Activated T-helper 17 cell treated with anti-CD3 and anti-CD28 coated beads, Interleukin-2, amount 50 U/mL, for 72 hours (primary cell): ENCODE results near the gene LGALSL. TPM values are rescaled to one million over a fixed set of nuclear protein-coding genes. Genes with fewer than 3 reads are reported as not detected.

Experiments used
- ATAC-seq: fragments of 150-1000 bp; cut with Tn5 transposase; replicated peaks from 2 replicates; pipeline ENCODE4 v1.10.0; 2021; ENCODE audit warnings: mild to moderate bottlenecking, moderate library complexity
- H3K27ac Mint-ChIP-seq: one replicate; pipeline ENCODE4 v1.8.0; 2022; ENCODE audit warnings: mixed read lengths
- H3K27me3 Mint-ChIP-seq: one replicate; pipeline ENCODE4 v1.8.0; 2022; ENCODE audit warnings: mixed read lengths
- H3K36me3 Mint-ChIP-seq: one replicate; pipeline ENCODE4 v1.8.0; 2022; ENCODE audit warnings: low read depth, mild to moderate bottlenecking, mixed read lengths
- H3K4me1 Mint-ChIP-seq: one replicate; pipeline ENCODE4 v1.8.0; 2022; ENCODE audit warnings: mixed read lengths
- H3K4me3 Mint-ChIP-seq: one replicate; pipeline ENCODE4 v1.8.0; 2022; ENCODE audit warnings: mild to moderate bottlenecking, mixed read lengths
- H3K9me3 Mint-ChIP-seq: one replicate; pipeline ENCODE4 v1.8.0; 2022; ENCODE audit warnings: mixed read lengths
- total RNA-seq, 2 donors: library from RNA; stranded (reverse); gene quantifications; one replicate each; pipeline ENCODE4 v1.2.3, GENCODE V29; 2022

The LGALSL gene
- total RNA-seq, result 1 to 10 TPM; 1.4 to 2.2 TPM

DNA sequence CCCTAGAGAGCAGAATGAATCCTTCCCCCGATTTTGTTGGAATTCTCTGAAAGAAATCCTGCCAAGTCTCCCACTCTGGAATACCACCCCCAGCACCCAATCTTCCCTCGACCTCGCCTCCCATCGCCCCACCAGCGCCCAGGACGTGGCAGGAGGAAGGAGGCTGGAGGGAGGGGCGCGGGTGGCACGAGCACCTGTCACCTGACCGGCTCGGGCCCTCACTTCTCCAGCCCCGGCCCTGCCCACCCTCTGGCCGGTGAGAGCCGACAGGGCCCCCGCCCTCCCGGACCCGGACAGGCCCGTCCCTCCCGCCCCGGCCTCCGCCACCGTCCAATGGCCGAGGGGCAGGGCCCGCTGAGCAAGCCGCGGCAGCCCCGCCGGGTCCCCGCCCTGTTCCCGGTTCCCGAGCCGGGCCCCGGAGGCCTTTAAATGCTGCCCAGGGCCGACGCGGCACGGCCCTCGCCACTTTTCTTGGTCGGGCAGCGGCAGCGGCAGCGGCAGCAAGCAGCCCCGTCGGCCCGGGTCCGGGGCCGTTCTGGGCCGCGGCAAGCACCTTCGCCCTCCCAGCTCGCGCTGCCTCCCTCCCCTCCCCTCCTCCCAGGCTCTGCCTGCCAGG is at the start of gene LGALSL:
LGALSL (plus strand) TSS at position 393 of the 616 bp plus-strand sequence. CDS start 384 bp downstream, outside the sequence.
- H3K36me3 Mint-ChIP-seq, result no peaks in the 10 kb centered on the region
- H3K27me3 Mint-ChIP-seq, result peaks cover 6% of the 10 kb centered on the region
- no peaks in the 10 kb centered on the region for H3K9me3 Mint-ChIP-seq
- peak; percentile 68 for ATAC-seq
- H3K4me1 Mint-ChIP-seq, result no peaks in the 10 kb centered on the region
- H3K27ac Mint-ChIP-seq, result no peak within 1 kb of the TSS
- H3K4me3 Mint-ChIP-seq, result peak within 1 kb of the TSS; percentile 71

DNA sequence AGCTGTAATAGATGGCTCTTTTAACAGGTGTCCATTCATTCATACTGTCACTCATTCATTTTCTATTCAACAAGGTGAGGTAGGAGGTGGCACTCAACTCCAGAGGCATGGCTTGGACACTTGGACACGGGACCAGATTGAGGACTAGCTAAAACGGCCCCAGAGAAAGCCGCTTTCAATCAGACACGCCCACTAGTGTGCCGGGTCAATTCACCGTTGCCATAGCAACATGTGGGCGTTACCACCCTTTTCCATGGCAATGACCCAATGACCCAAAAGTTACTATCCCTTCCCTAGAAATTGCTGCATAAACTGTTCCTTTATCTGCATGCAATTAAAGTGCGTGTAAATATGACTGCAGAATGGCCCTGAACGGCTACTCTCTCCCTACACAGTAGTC is 49.2 kb upstream of the LGALSL start:
- Mint-ChIP-seq H3K4me3 (no peak overlapping the region), H3K9me3 (no peaks in the 10 kb centered on the region), H3K36me3 (no peaks in the 10 kb centered on the region), H3K27ac (no peak overlapping the region), H3K27me3 (no peaks in the 10 kb centered on the region), H3K4me1 (no peaks in the 10 kb centered on the region)
- ATAC-seq, result no peak

DNA sequence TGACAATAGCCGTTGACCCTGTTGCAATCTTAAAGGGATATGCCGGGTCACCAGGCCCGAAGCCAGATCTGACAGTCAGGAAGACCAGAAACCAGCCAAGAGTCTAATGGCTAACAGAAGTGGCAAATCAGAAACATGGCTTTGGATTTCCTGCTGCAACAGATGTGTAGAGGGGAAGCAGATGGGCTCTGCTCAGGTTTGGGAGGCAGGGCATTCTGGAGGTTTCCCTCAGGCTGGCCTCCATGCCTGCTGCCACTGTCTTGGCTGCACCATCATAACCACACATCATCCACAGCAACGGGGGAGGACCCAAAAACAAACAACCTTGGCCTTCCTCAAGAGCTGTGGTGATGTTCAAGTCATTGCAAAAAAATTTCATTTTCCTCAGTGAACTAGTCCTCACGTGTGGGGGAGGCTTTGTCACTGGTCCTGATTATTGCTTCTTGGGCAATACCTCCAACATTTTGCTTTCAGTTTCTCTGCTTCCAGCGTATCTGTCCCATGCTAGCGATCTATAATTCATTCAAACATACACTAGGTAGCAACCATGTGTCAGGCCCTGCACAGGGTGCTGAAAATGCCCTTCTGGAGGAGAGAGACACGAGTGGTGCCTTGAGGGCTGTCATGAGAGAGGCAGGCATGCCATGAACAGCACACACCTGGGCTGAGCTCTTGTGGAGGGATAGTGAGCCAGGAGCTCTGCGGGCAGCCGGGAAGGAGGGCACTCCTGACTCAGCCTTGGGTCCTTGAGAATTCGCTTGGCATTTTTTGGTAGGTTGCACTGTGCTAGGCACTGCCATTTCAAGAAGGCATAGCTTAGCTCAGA is 48.2 kb upstream of the LGALSL start:
- no peaks in the 10 kb centered on the region for H3K4me1 Mint-ChIP-seq
- H3K4me3 Mint-ChIP-seq, result no peak overlapping the region
- H3K9me3 Mint-ChIP-seq, result no peaks in the 10 kb centered on the region
- no peaks in the 10 kb centered on the region for H3K36me3 Mint-ChIP-seq
- ATAC-seq, result no peak
- no peaks in the 10 kb centered on the region for H3K27me3 Mint-ChIP-seq
- no peak overlapping the region for H3K27ac Mint-ChIP-seq

DNA sequence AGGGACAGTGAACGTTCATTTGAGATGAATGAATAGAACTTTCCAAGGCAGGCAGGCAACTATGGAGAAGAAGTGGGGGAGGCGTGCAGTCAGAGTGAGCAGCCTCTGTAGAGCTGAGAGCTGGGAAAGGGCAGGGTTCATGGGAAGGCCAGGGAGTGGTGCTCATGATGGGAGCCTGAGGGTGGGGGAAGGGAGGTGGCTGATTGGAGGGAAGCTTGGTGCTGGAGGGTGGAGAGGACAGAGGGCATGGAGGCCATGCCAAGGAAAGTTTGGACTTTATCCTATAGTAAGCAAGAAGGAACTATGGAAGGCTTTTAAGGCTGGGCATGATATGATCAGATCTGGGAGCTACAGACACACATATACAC is 47.6 kb upstream of the LGALSL start:
- no peaks in the 10 kb centered on the region for H3K4me1 Mint-ChIP-seq
- H3K9me3 Mint-ChIP-seq, result no peaks in the 10 kb centered on the region
- H3K27me3 Mint-ChIP-seq, result no peaks in the 10 kb centered on the region
- no peak overlapping the region for H3K4me3 Mint-ChIP-seq
- no peaks in the 10 kb centered on the region for H3K36me3 Mint-ChIP-seq
- H3K27ac Mint-ChIP-seq, result no peak overlapping the region
- no peak for ATAC-seq

DNA sequence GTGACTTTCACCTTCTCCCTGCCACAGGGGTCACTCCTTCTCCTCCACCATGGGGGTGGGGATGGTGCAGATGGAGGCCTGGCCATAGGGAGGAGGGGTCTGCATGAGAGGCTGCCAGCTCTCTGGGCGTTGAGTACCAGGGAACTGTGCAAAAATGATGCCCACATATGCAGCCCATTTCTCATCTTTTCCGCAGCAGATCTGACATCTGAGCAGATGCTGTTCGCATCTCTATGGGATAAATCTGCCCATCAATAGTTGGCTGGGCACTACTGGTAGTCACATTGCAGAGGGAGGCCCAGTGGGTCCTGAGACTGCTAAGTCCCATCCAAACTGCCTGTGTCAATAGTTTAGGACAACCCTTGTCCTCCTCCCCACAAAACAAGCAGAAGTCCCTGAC is 45.9 kb upstream of the LGALSL start:
- no peak for ATAC-seq
- Mint-ChIP-seq H3K27ac (no peak overlapping the region), H3K4me3 (no peak overlapping the region), H3K9me3 (no peaks in the 10 kb centered on the region), H3K4me1 (no peaks in the 10 kb centered on the region), H3K36me3 (no peaks in the 10 kb centered on the region), H3K27me3 (no peaks in the 10 kb centered on the region)

DNA sequence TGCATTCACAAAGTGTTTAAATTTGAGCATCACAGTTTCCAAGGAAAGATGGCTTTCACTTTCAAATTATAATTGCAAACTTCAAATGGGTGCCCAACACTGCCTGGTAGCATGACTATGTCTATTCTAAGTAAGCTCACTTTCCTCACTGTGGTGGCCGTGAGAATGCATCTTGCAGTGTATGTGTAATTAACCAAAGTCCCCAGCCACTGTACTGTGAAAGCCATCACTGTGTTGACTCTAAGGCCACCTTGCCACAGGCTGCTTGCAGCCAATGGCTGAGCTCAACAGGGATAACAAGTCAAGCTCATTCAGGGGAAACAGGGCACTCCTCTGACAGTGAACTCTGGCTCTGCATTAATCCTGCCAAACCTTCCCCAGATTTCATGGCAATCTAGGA is 43.3 kb upstream of the LGALSL start:
- no peak overlapping the region for H3K27ac Mint-ChIP-seq
- H3K27me3 Mint-ChIP-seq, result no peaks in the 10 kb centered on the region
- H3K36me3 Mint-ChIP-seq, result no peaks in the 10 kb centered on the region
- no peak for ATAC-seq
- H3K4me3 Mint-ChIP-seq, result no peak overlapping the region
- H3K9me3 Mint-ChIP-seq, result no peaks in the 10 kb centered on the region
- no peaks in the 10 kb centered on the region for H3K4me1 Mint-ChIP-seq

DNA sequence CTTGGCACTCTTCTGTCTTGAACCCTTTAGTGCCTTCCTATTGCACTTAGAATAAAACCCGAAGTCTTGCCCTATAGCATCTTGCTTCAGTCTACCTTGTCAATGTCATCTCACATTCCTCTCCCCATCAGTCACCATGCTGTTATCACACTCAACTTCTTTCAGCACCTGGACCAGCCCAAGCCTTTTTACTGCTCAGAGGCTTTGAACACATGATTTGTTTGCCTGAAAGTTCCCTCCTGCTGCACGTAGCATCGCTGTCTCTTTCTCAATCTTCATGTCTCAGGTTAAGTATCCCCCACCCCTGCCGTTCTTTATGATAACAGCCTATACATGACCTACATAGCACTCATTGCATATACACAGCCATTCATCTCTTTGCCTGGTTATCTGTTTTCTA is 41.3 kb upstream of the LGALSL start:
- Mint-ChIP-seq H3K9me3 (no peaks in the 10 kb centered on the region), H3K36me3 (no peaks in the 10 kb centered on the region), H3K4me1 (no peaks in the 10 kb centered on the region), H3K27me3 (peaks cover 1% of the 10 kb centered on the region), H3K27ac (no peak overlapping the region), H3K4me3 (no peak overlapping the region)
- ATAC-seq, result no peak

DNA sequence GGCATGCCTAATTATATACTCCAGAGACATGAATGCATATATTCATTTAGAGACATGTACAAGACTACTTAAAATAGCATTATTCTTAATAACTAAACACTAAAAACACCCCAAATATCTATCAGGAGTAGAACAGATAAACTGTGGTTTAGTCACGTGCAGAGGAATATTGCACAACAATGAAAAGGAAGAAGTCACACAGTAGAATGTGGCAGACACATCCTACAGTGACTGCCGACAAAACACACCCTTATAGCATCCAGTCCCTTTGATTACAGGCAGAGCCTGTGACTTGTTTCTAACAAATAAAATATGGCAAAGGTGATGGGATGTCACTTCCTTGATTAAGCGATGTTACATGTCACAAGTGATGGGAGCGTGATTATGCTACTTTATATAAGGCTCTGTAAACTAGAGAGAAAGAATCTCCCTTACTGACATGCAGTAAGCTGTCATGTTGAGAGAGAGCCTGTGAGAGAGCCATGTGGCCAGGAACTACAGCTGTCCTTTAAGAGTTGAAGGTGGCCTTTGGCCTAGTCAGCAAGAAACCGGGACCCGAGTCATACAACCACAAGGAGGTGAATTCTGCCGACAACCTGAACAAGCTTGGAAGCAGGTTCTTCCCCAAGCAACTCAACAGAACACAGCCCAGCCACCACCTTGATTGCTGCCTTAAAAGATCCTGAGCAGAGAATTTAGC is 39.1 kb upstream of the LGALSL start:
- Mint-ChIP-seq H3K9me3 (no peaks in the 10 kb centered on the region), H3K27me3 (peaks cover 3% of the 10 kb centered on the region), H3K4me1 (no peaks in the 10 kb centered on the region), H3K4me3 (no peak overlapping the region), H3K27ac (no peak overlapping the region), H3K36me3 (no peaks in the 10 kb centered on the region)
- no peak for ATAC-seq

DNA sequence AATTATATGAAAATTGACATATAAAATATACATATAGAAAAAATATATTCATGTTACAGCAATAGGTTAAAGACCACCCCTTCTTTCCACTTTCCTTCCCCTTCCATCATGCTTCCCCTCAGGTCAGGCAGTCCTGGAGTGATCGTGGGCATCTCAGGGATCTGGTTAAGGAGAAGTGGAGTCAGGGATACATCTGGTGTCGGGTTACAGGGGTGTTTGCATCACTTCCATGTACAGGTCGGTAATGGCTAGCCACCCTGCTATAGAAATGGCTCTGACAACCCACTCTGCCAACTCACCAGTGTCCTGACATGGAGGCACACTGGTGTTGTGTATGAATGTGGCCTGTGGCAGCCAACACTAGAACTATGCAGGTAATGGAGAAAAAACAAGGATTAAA is 36.3 kb upstream of the LGALSL start:
- Mint-ChIP-seq H3K4me1 (no peaks in the 10 kb centered on the region), H3K27me3 (peaks cover 3% of the 10 kb centered on the region), H3K36me3 (no peaks in the 10 kb centered on the region), H3K27ac (no peak overlapping the region), H3K9me3 (no peaks in the 10 kb centered on the region), H3K4me3 (no peak overlapping the region)
- ATAC-seq, result no peak

DNA sequence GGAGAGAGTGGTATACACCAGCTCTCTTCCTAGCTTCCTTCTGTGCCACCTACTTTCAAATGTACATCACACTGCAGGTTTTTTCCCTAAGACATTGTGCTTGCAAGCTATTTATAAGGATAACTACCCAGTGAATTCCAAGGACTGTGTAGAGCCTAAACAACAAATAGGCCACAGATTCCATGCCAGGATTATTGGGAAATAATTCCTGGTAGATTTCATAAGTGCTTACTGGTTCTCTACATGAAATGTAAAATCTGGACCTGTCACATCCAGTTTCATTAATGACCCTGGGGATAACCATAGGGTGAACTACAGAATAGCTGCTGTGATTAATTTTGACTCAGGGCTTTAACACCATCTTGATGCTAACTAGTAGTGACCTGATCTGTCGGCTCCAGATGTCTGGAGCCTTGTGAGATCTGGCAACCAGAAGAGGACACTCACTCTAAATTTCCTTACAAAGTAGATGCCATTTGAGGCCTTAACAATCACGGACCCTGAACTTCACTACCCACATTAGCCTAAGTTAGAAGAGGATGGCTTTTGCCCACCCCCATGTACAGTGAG is 34.3 kb upstream of the LGALSL start:
- Mint-ChIP-seq H3K4me3 (no peak overlapping the region), H3K9me3 (no peaks in the 10 kb centered on the region), H3K27me3 (peaks cover 3% of the 10 kb centered on the region), H3K27ac (no peak overlapping the region), H3K4me1 (no peaks in the 10 kb centered on the region), H3K36me3 (no peaks in the 10 kb centered on the region)
- ATAC-seq, result no peak

DNA sequence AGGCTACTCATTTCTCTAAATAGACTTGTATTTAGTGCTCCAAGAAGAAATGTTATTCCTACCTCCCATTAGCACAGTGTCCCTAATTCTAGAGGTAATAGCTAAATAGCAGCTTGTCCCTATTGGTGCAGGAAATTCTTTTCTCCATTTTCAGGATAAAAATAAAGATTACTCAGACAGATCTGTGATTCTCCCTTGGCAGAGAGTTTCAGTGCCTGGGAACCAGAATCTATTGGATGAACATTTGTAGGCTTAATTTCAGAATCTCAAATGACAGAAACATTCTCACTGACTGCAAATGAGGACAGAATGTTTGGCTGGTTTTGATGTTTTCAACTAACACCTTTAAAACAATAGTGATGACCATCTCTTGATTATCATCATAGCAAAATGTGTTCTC is 33.3 kb upstream of the LGALSL start:
- Mint-ChIP-seq H3K27me3 (peaks cover 3% of the 10 kb centered on the region), H3K9me3 (no peaks in the 10 kb centered on the region), H3K4me3 (no peak overlapping the region)

DNA sequence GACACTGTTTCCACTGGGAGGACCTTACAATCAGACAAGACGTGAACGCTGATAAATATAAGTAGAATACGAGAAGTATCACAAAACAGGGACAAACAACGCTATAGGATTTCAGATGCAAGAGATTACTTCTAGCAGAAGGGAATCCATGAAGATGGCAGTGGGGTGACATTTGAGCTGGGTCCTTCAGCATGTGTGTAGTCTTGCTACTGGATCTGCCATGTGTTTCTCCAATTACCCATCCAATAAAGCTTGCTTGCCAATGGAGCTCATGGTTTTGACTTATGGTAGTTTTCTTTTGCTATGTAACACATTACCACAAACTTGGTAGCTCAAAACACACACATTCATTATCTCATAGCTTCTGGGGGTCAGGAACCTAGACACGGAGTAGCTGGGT is 32.8 kb upstream of the LGALSL start:
- no peaks in the 10 kb centered on the region for H3K4me1 Mint-ChIP-seq

More for the DNA sequence above, 33.3 kb upstream of the LGALSL start:
- H3K4me1 Mint-ChIP-seq, result no peaks in the 10 kb centered on the region
- no peak overlapping the region for H3K27ac Mint-ChIP-seq
- no peak for ATAC-seq
- H3K36me3 Mint-ChIP-seq, result no peaks in the 10 kb centered on the region

DNA sequence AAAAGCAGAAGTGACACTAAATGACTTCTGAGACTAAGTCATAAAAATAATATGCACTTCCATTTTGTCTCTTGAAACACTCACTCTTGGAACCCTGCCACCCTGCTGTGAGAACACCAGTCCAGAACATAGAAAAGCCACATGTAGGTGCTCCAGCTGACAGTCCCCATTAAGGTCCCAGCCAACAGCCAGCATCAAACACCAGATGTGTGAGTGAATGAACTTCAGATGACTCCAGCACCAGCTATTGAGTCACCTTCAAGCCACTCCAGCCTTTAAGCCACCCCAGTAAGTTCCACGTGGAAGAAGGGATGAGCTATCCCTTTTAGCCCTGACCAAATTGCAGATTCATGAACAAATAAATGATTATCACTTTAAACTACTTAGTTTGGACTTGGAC is 31.5 kb upstream of the LGALSL start:
- peaks cover 3% of the 10 kb centered on the region for H3K27me3 Mint-ChIP-seq
- ATAC-seq, result no peak
- no peak overlapping the region for H3K4me3 Mint-ChIP-seq
- no peaks in the 10 kb centered on the region for H3K36me3 Mint-ChIP-seq
- H3K9me3 Mint-ChIP-seq, result no peaks in the 10 kb centered on the region
- H3K4me1 Mint-ChIP-seq, result no peaks in the 10 kb centered on the region
- no peak overlapping the region for H3K27ac Mint-ChIP-seq

More for the DNA sequence above, 32.8 kb upstream of the LGALSL start:
- no peak for ATAC-seq
- H3K4me3 Mint-ChIP-seq, result no peak overlapping the region
- peaks cover 3% of the 10 kb centered on the region for H3K27me3 Mint-ChIP-seq
- H3K36me3 Mint-ChIP-seq, result no peaks in the 10 kb centered on the region
- no peaks in the 10 kb centered on the region for H3K9me3 Mint-ChIP-seq
- no peak overlapping the region for H3K27ac Mint-ChIP-seq

DNA sequence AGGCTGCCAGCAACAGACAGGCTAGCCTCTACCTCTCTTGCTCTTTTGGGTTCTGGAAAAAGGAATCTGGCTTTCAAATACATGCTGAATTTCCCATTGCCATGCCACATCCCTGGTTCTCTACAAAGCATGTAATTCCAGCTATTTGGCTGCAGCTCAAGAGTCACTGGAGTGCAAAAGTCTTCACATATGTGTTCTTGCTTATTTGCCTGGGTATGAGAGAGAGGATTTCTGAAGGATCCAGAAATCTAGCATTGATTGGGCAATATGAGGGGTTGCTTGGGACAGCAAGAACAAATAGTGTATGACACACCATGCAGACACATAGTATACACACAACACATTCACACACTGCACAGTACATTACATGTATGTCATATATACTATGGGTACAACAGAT is 30.7 kb upstream of the LGALSL start:
- Mint-ChIP-seq H3K36me3 (no peaks in the 10 kb centered on the region), H3K9me3 (no peaks in the 10 kb centered on the region), H3K4me3 (no peak overlapping the region), H3K4me1 (no peaks in the 10 kb centered on the region), H3K27me3 (no peaks in the 10 kb centered on the region), H3K27ac (no peak overlapping the region)
- no peak for ATAC-seq
